Lower leg skin (tissue), 3 donors: ENCODE results near the gene SLC36A2.

Experiments used
- POLR2A ChIP-seq, 2 donors: fragments of 450-650 bp; IDR thresholded peaks; one replicate each; pipeline ENCODE4 v1.6.1; 2016 to 2017; ENCODE audit warnings: antibody characterized with exemption in 2 of 2, mild to moderate bottlenecking in 1 of 2, moderate library complexity in 1 of 2
- TF ChIP-seq, protein P1 (sequence below), 3 donors: fragments of 450-650 bp; IDR thresholded peaks; one replicate each; pipeline ENCODE4 v1.5.1; 2016; ENCODE audit warnings: antibody characterized with exemption in 3 of 3, mild to moderate bottlenecking in 3 of 3, moderate library complexity in 2 of 3

- TF ChIP-seq, protein P1, sequence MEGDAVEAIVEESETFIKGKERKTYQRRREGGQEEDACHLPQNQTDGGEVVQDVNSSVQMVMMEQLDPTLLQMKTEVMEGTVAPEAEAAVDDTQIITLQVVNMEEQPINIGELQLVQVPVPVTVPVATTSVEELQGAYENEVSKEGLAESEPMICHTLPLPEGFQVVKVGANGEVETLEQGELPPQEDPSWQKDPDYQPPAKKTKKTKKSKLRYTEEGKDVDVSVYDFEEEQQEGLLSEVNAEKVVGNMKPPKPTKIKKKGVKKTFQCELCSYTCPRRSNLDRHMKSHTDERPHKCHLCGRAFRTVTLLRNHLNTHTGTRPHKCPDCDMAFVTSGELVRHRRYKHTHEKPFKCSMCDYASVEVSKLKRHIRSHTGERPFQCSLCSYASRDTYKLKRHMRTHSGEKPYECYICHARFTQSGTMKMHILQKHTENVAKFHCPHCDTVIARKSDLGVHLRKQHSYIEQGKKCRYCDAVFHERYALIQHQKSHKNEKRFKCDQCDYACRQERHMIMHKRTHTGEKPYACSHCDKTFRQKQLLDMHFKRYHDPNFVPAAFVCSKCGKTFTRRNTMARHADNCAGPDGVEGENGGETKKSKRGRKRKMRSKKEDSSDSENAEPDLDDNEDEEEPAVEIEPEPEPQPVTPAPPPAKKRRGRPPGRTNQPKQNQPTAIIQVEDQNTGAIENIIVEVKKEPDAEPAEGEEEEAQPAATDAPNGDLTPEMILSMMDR (IDR thresholded peaks at IDR 0.05): no peak
- no peak for TF ChIP-seq POLR2A (IDR thresholded peaks at IDR 0.05)
These were observed at the start of gene SLC36A2 for GRCh38 chr5:151347369-151347768.
